HEK293 (cell line): ENCODE results near the gene DCST1.
A peak's percentile ranks its signal among the peaks of the same experiment; 100 is the strongest.

ENCODE experiments used
- CTCF ChIA-PET: fragments of 350-600 bp; formaldehyde crosslinking; extraction: SDS; loops from one replicate; lab custom pipeline; 2021; ENCODE audit warnings: antibody characterized with exemption; lab: Yijun Ruan, JAX
- POLR2A ChIA-PET: fragments of 300-600 bp; formaldehyde crosslinking; extraction: SDS; loops from one replicate; lab custom pipeline; 2020; ENCODE audit warnings: antibody characterized with exemption, inconsistent platforms; lab: Yijun Ruan, JAX
- H3K27ac ChIP-seq: fragments of 200-500 bp; sonication (Bioruptor generic); 2 replicates; pipeline ENCODE4 v1.5.1; 2014; ENCODE audit warnings: low read depth, low read length, control low read depth, inconsistent platforms; ENCODE audit errors: extremely low read depth
- H3K36me3 ChIP-seq, 2 experiments: fragments of 200-500 bp in 1 of 2; sonication (Bioruptor generic) in 1 of 2; 1 replicate in 1 of 2; 2 replicates in 1 of 2; pipeline ENCODE4 v1.5.1; 2014 to 2017; ENCODE audit warnings: inconsistent platforms in 2 of 2, low read length in 2 of 2; ENCODE audit not compliant: control insufficient read depth in 2 of 2, insufficient read depth in 1 of 2
- H3K4me1 ChIP-seq: fragments of 200-500 bp; sonication (Bioruptor generic); 2 replicates; pipeline ENCODE4 v1.5.1; 2014; ENCODE audit warnings: mild to moderate bottlenecking, low read length, inconsistent platforms; ENCODE audit not compliant: control insufficient read depth, insufficient read depth
- H3K4me3 ChIP-seq: 2 replicates; pipeline ENCODE4 v1.5.1; 2011; ENCODE audit warnings: low read depth, mild to moderate bottlenecking, control low read depth, low read length, moderate library complexity
- H3K9me3 ChIP-seq: fragments of 200-500 bp; sonication (Bioruptor generic); 2 replicates; pipeline ENCODE4 v1.5.1; 2014; ENCODE audit warnings: low read depth, low read length, inconsistent platforms; ENCODE audit not compliant: control insufficient read depth, insufficient read depth
- GLIS1 ChIP-seq: fragments of 450-650 bp; formaldehyde crosslinking; IDR thresholded peaks from 2 replicates; pipeline ENCODE4 v1.5.1; 2016; ENCODE audit warnings: missing biosample characterization, missing genetic modification characterization
- KLF16 ChIP-seq: fragments of 450-650 bp; formaldehyde crosslinking; IDR thresholded peaks from 2 replicates; pipeline ENCODE4 v1.5.1; 2017; ENCODE audit warnings: missing biosample characterization, missing genetic modification characterization
- OVOL3 ChIP-seq: fragments of 450-650 bp; formaldehyde crosslinking; IDR thresholded peaks from 2 replicates; pipeline ENCODE4 v1.5.1; 2016; ENCODE audit warnings: missing biosample characterization, missing genetic modification characterization
- PRDM1 ChIP-seq: fragments of 450-650 bp; formaldehyde crosslinking; IDR thresholded peaks from 2 replicates; pipeline ENCODE4; 2016; ENCODE audit warnings: missing biosample characterization, missing genetic modification characterization
- SP2 ChIP-seq: fragments of 450-650 bp; formaldehyde crosslinking; IDR thresholded peaks from 2 replicates; pipeline ENCODE4 v1.5.1; 2016; ENCODE audit warnings: missing biosample characterization, missing genetic modification characterization
- ZBTB17 ChIP-seq: fragments of 450-650 bp; formaldehyde crosslinking; IDR thresholded peaks from 2 replicates; pipeline ENCODE4 v1.5.1; 2016; ENCODE audit warnings: missing biosample characterization, missing genetic modification characterization
- ZBTB20 ChIP-seq: fragments of 450-650 bp; formaldehyde crosslinking; IDR thresholded peaks from 2 replicates; pipeline ENCODE4 v1.5.1; 2016; ENCODE audit warnings: missing biosample characterization, missing genetic modification characterization
- ZBTB48 ChIP-seq: fragments of 450-650 bp; formaldehyde crosslinking; IDR thresholded peaks from 2 replicates; pipeline ENCODE4 v1.5.1; 2016; ENCODE audit warnings: missing biosample characterization, missing genetic modification characterization
- ZNF112 ChIP-seq: fragments of 450-650 bp; formaldehyde crosslinking; IDR thresholded peaks from 2 replicates; pipeline ENCODE4 v1.5.0; 2017; ENCODE audit warnings: missing biosample characterization, missing genetic modification characterization
- ZNF140 ChIP-seq: fragments of 450-650 bp; formaldehyde crosslinking; IDR thresholded peaks from 2 replicates; pipeline ENCODE4 v1.5.1; 2016; ENCODE audit warnings: missing biosample characterization, missing genetic modification characterization
- ZNF248 ChIP-seq: fragments of 450-650 bp; formaldehyde crosslinking; IDR thresholded peaks from 2 replicates; pipeline ENCODE4 v1.5.1; 2017; ENCODE audit warnings: missing biosample characterization, missing genetic modification characterization
- ZNF302 ChIP-seq: fragments of 450-650 bp; formaldehyde crosslinking; IDR thresholded peaks from 2 replicates; pipeline ENCODE4 v1.5.1; 2016; ENCODE audit warnings: missing biosample characterization, missing genetic modification characterization, low read depth
- ZNF366 ChIP-seq: fragments of 450-650 bp; formaldehyde crosslinking; conservative IDR thresholded peaks from 2 replicates; pipeline ENCODE4 v1.5.1; 2016; ENCODE audit warnings: missing biosample characterization, missing genetic modification characterization
- ZNF544 ChIP-seq: fragments of 450-650 bp; formaldehyde crosslinking; IDR thresholded peaks from 2 replicates; pipeline ENCODE4 v1.5.0; 2017; ENCODE audit warnings: missing biosample characterization, missing genetic modification characterization
- ZNF555 ChIP-seq: fragments of 450-650 bp; formaldehyde crosslinking; conservative IDR thresholded peaks from 2 replicates; pipeline ENCODE4 v1.5.1; 2017; ENCODE audit warnings: missing biosample characterization, mild to moderate bottlenecking, missing genetic modification characterization, inconsistent platforms
- ZNF600 ChIP-seq: fragments of 450-650 bp; formaldehyde crosslinking; IDR thresholded peaks from 2 replicates; pipeline ENCODE4 v1.5.1; 2016; ENCODE audit warnings: missing biosample characterization, missing genetic modification characterization
- ZNF707 ChIP-seq: fragments of 450-650 bp; formaldehyde crosslinking; IDR thresholded peaks from 2 replicates; pipeline ENCODE4 v1.5.1; 2016; ENCODE audit warnings: missing biosample characterization, missing genetic modification characterization
- TF ChIP-seq, protein P1 (sequence below): fragments of 450-650 bp; formaldehyde crosslinking; IDR thresholded peaks from 2 replicates; pipeline ENCODE4 v1.5.1; 2016; ENCODE audit warnings: missing biosample characterization, missing genetic modification characterization, low read depth
- TF ChIP-seq, protein P2 (sequence below): fragments of 450-650 bp; formaldehyde crosslinking; IDR thresholded peaks from 2 replicates; pipeline ENCODE4 v1.5.1; 2016; ENCODE audit warnings: missing biosample characterization, missing genetic modification characterization
- TF ChIP-seq, protein P3 (sequence below): fragments of 450-650 bp; formaldehyde crosslinking; IDR thresholded peaks from 2 replicates; pipeline ENCODE4 v1.5.1; 2016; ENCODE audit warnings: missing biosample characterization, missing genetic modification characterization
- TF ChIP-seq, protein P4 (sequence below): IDR thresholded peaks from 2 replicates; pipeline ENCODE4 v1.6.1; 2011; ENCODE audit warnings: mild to moderate bottlenecking, low read depth, low read length, borderline replicate concordance

Gene DCST1

DNA sequence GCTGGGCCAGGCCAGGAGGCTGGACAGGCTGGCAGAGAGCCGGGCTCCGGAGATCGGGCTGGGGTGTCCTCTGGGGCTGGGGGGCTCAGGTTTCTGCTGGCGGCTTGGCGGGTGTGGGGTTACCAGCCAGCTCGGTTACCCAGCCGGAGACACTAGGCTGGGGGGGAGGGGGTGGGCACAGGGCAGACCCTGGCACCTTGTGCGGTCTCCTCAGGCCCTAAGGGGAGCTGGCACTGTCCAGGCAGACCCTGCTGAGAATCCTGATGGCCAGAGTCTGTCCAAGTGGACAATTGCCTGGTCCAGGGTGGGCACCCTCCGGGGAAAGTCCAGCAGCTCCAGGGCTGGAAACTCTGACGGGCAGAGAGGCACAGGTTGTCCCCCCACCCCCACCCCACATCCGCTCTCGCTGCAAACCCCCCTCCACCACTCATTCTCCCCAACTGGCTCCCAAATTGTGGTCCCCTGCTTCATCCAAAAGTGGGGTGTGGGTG lies 24.4 kb upstream of the DCST1 start:
- TF ChIP-seq ZNF707 (tag by site-specific recombination) (no peak), ZNF302 (tag by site-specific recombination) (no peak), OVOL3 (tag by site-specific recombination) (no peak), KLF16 (tag by site-specific recombination) (no peak)
- TF ChIP-seq, protein P1, sequence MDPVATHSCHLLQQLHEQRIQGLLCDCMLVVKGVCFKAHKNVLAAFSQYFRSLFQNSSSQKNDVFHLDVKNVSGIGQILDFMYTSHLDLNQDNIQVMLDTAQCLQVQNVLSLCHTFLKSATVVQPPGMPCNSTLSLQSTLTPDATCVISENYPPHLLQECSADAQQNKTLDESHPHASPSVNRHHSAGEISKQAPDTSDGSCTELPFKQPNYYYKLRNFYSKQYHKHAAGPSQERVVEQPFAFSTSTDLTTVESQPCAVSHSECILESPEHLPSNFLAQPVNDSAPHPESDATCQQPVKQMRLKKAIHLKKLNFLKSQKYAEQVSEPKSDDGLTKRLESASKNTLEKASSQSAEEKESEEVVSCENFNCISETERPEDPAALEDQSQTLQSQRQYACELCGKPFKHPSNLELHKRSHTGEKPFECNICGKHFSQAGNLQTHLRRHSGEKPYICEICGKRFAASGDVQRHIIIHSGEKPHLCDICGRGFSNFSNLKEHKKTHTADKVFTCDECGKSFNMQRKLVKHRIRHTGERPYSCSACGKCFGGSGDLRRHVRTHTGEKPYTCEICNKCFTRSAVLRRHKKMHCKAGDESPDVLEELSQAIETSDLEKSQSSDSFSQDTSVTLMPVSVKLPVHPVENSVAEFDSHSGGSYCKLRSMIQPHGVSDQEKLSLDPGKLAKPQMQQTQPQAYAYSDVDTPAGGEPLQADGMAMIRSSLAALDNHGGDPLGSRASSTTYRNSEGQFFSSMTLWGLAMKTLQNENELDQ = no peak
- Histone ChIP-seq H3K4me3 (no peak overlapping the region), H3K36me3 (peaks cover 0 to 12% of the 10 kb centered on the region in 2 experiments; a peak in 1 of 3 replicates), H3K9me3 (no peaks in the 10 kb centered on the region), H3K4me1 (peaks cover 14% of the 10 kb centered on the region), H3K27ac (no peak overlapping the region)
- ChIA-PET CTCF (interaction anchor here (0.5 to 1.1 kb wide), 3 partner anchors 14 to 82 kb away, joined by 3 to 4 read pairs (median 3); no protein-coding TSS in a partner anchor), POLR2A (no interaction called here)

DNA sequence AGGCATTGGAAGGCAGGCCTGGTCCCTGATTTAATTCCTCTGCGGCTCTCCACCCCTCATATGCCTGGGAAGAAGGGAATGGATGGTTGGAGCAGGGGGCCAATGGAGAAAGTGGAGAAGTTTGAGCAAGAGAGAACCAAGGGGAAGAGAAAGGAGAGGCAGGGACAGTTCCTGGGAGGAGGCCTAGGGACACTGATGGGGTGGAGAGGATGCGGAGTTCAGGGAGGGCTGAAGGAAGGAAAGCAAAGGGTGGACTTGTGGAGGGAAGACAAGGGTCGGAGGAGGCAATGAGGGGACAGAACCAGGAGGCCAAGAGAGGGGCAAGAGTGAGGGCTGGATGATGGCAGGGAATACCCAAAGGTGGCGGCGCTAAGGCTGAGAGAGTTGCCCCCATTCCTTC lies 23.9 kb upstream of the DCST1 start:
- CTCF ChIA-PET = no interaction called here
- no peak overlapping the region for H3K27ac ChIP-seq
- H3K4me1 ChIP-seq = peaks cover 11% of the 10 kb centered on the region
- no peak for TF ChIP-seq ZNF112 (tag by site-specific recombination)
- no peak for TF ChIP-seq ZNF555 (tag by site-specific recombination)
- TF ChIP-seq, protein P2, sequence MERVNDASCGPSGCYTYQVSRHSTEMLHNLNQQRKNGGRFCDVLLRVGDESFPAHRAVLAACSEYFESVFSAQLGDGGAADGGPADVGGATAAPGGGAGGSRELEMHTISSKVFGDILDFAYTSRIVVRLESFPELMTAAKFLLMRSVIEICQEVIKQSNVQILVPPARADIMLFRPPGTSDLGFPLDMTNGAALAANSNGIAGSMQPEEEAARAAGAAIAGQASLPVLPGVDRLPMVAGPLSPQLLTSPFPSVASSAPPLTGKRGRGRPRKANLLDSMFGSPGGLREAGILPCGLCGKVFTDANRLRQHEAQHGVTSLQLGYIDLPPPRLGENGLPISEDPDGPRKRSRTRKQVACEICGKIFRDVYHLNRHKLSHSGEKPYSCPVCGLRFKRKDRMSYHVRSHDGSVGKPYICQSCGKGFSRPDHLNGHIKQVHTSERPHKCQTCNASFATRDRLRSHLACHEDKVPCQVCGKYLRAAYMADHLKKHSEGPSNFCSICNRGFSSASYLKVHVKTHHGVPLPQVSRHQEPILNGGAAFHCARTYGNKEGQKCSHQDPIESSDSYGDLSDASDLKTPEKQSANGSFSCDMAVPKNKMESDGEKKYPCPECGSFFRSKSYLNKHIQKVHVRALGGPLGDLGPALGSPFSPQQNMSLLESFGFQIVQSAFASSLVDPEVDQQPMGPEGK = peak; percentile 64
- TF ChIP-seq ZBTB48 (tag by site-specific recombination) = peak; percentile 78
- TF ChIP-seq SP2 = no peak; the same call in 1 of the 2 replicates
- TF ChIP-seq ZBTB17 = 0 out of 2 replicates have a peak, but pooled peaks have one; percentile 19
- TF ChIP-seq ZNF366 = peak; percentile 75; the same call in 1 of the 2 replicates
- TF ChIP-seq ZNF600 (tag by site-specific recombination) = peak; percentile 56; the same call in 1 of the 2 replicates
- TF ChIP-seq ZNF248 (tag by site-specific recombination) = no peak
- no peak for TF ChIP-seq ZBTB20 (tag by site-specific recombination)
- no peak for TF ChIP-seq ZNF544 (tag by site-specific recombination)
- TF ChIP-seq GLIS1 = no peak
- TF ChIP-seq, protein P3, sequence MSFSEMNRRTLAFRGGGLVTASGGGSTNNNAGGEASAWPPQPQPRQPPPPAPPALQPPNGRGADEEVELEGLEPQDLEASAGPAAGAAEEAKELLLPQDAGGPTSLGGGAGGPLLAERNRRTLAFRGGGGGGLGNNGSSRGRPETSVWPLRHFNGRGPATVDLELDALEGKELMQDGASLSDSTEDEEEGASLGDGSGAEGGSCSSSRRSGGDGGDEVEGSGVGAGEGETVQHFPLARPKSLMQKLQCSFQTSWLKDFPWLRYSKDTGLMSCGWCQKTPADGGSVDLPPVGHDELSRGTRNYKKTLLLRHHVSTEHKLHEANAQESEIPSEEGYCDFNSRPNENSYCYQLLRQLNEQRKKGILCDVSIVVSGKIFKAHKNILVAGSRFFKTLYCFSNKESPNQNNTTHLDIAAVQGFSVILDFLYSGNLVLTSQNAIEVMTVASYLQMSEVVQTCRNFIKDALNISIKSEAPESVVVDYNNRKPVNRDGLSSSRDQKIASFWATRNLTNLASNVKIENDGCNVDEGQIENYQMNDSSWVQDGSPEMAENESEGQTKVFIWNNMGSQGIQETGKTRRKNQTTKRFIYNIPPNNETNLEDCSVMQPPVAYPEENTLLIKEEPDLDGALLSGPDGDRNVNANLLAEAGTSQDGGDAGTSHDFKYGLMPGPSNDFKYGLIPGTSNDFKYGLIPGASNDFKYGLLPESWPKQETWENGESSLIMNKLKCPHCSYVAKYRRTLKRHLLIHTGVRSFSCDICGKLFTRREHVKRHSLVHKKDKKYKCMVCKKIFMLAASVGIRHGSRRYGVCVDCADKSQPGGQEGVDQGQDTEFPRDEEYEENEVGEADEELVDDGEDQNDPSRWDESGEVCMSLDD (tag by site-specific recombination) = no peak
- TF ChIP-seq, protein P4, sequence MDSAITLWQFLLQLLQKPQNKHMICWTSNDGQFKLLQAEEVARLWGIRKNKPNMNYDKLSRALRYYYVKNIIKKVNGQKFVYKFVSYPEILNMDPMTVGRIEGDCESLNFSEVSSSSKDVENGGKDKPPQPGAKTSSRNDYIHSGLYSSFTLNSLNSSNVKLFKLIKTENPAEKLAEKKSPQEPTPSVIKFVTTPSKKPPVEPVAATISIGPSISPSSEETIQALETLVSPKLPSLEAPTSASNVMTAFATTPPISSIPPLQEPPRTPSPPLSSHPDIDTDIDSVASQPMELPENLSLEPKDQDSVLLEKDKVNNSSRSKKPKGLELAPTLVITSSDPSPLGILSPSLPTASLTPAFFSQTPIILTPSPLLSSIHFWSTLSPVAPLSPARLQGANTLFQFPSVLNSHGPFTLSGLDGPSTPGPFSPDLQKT = no peak
- TF ChIP-seq ZNF140 (tag by site-specific recombination) = no peak
- TF ChIP-seq PRDM1 = peak; percentile 95
- POLR2A ChIA-PET = no interaction called here
- H3K4me3 ChIP-seq = no peak overlapping the region
- H3K36me3 ChIP-seq = peaks cover 0 to 17% of the 10 kb centered on the region in 2 experiments; a peak in 1 of 3 replicates
- no peaks in the 10 kb centered on the region for H3K9me3 ChIP-seq
